Endothelial cell (in vitro differentiated cells): ENCODE measurements around the gene SS18L1. TPM values are rescaled to one million over a fixed set of nuclear protein-coding genes. Genes with fewer than 3 reads are reported as not detected.

Experiments used
- DNase-seq: peaks from one replicate; pipeline ENCODE4 v3.0.0; 2021; ENCODE audit warnings: low spot score
- H3K27ac Mint-ChIP-seq: one replicate; pipeline ENCODE4 v1.8.0; 2021; ENCODE audit warnings: mixed read lengths, inconsistent platforms; ENCODE audit not compliant: unreplicated experiment
- H3K27me3 Mint-ChIP-seq: one replicate; pipeline ENCODE4 v1.8.0; 2021; ENCODE audit warnings: mild to moderate bottlenecking, moderate library complexity, mixed read lengths, inconsistent platforms; ENCODE audit not compliant: unreplicated experiment
- H3K36me3 Mint-ChIP-seq: one replicate; pipeline ENCODE4 v1.8.0; 2021; ENCODE audit warnings: mild to moderate bottlenecking, low read depth, mixed read lengths, inconsistent platforms; ENCODE audit not compliant: unreplicated experiment
- H3K4me1 Mint-ChIP-seq: one replicate; pipeline ENCODE4 v1.8.0; 2021; ENCODE audit warnings: mild to moderate bottlenecking, mixed read lengths, inconsistent platforms; ENCODE audit not compliant: unreplicated experiment
- H3K4me3 Mint-ChIP-seq: one replicate; pipeline ENCODE4 v1.8.0; 2021; ENCODE audit warnings: mild to moderate bottlenecking, mixed read lengths, inconsistent platforms; ENCODE audit not compliant: unreplicated experiment
- H3K9me3 Mint-ChIP-seq: one replicate; pipeline ENCODE4 v1.8.0; 2021; ENCODE audit warnings: mixed read lengths, inconsistent platforms; ENCODE audit not compliant: unreplicated experiment
- CTCF ChIP-seq: fragments of 200-600 bp; sonication (generic); IDR thresholded peaks from one replicate; pipeline ENCODE4 v1.5.0; 2021; ENCODE audit warnings: antibody characterized with exemption; ENCODE audit not compliant: unreplicated experiment
- total RNA-seq: library from RNA; stranded (reverse); fragmentation: NEBNext Ultra II Directional; extraction: Animal tissue kit (Norgen Biotek cat#: 25700); gene quantifications from one replicate; pipeline ENCODE4 v1.2.1, GENCODE V29; 2021; ENCODE audit not compliant: unreplicated experiment

Gene SS18L1
- total RNA-seq, 1 donor from 2014 or later: 17.5 TPM

DNA sequence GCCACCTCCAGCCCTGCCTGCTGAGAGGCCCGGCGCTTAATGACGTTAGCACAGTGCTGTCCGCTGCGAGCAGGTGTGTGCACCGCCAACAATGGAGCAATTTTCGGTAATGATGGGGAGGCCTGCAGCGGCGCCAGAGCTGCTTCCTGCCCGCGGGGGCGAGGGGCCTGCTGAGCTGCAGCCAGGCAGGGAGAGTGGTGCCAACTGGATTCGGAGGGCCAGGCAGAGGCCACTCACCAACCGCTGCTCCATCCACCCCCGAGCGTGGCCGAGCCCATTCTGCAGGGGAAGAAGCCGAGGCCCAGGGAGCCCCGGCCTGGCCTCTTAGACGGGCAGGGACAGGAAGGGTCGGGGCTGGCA lies 66.9 kb downstream of the SS18L1 start:
- no peaks in the 10 kb centered on the region for H3K4me1 Mint-ChIP-seq
- no peak overlapping the region for H3K4me3 Mint-ChIP-seq

GRCh38 chr20:62211216-62211615 lies 67.6 kb downstream of the SS18L1 start:
- Mint-ChIP-seq H3K4me3 (no peak overlapping the region), H3K27me3 (peaks cover 6% of the 10 kb centered on the region), H3K4me1 (no peaks in the 10 kb centered on the region), H3K9me3 (no peaks in the 10 kb centered on the region), H3K36me3 (no peaks in the 10 kb centered on the region), H3K27ac (no peak overlapping the region)
- no peak for TF ChIP-seq CTCF
- DNase-seq: no peak

More for the DNA sequence above, 66.9 kb downstream of the SS18L1 start:
- no peak for TF ChIP-seq CTCF
- DNase-seq: no peak
- Mint-ChIP-seq H3K9me3 (no peaks in the 10 kb centered on the region), H3K36me3 (no peaks in the 10 kb centered on the region), H3K27ac (no peak overlapping the region), H3K27me3 (peaks cover 6% of the 10 kb centered on the region)

DNA sequence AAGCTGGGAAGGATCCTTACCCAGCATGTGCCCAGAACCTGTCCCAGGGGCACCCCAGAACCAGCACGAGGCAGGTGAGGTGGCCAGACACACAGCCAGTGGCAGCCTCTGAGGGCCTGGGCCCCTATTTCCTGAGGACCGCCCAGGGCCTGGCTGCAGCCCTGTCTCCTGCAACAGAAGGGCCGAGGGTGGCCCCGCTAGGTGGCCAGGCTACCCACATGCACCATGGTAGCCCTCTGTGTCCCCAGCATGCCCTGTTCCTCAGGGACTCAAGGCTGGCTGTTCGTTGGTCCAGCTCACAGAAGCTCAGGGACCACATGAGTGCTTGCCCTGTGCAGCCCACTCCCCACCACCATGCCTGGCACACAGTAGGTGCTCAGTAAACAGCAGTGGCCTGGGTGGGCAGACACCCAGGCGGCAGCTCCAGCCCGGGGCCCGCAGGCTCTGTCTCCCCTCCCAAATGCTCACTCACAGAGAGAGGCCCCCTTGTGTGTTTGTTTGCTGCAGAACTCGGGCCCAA lies 68.3 kb downstream of the SS18L1 start:
- DNase-seq: no peak
- Mint-ChIP-seq H3K9me3 (no peaks in the 10 kb centered on the region), H3K4me1 (no peaks in the 10 kb centered on the region), H3K4me3 (no peak overlapping the region), H3K36me3 (no peaks in the 10 kb centered on the region), H3K27me3 (peaks cover 6% of the 10 kb centered on the region), H3K27ac (no peak overlapping the region)
- no peak for TF ChIP-seq CTCF

DNA sequence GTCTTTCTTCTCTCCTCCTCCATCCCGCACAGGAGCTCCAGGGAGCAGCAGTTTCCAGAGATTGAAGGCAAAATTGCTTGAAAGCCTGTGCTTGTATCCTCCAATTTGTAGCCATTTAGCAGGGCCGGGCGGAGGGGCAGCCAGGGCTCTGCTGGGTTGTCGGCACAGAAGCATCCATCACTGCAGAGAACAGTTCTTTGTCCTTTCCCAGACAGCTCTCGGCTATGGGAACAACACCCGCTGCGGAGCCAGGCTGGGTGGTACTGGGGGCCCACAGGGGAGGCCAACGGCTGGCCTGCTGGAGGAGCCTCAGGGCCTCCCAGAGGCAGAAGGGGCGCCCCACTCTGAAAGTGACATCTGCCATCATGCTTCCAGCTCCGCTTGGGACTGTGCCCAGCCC lies 68.7 kb downstream of the SS18L1 start:
- Mint-ChIP-seq H3K4me3 (no peak overlapping the region), H3K4me1 (no peaks in the 10 kb centered on the region), H3K27ac (no peak overlapping the region), H3K9me3 (no peaks in the 10 kb centered on the region), H3K36me3 (no peaks in the 10 kb centered on the region), H3K27me3 (peaks cover 9% of the 10 kb centered on the region)
- no peak for DNase-seq
- TF ChIP-seq CTCF: no peak

DNA sequence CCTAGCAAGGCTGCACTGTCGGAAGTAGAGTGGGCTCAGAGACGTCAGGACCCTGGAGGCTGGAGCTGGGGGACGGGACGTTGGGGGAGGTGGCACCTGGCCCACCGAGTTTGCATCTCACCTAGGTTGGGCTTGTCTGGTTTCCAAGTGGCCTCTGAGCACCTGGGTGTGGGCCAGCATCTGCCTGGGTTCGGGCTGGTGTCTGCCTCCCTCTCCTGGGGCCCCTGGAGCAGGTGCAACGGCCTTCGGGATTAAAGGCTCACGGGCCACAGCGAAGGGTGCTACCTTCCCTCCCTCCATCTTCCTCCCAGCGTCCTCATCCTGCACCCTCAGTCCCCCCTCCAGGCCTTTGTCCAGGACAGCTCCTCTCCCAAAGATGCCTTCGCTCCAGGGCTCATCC lies 70.5 kb downstream of the SS18L1 start:
- no peak overlapping the region for H3K4me3 Mint-ChIP-seq
- H3K27me3 Mint-ChIP-seq: peaks cover 10% of the 10 kb centered on the region
- H3K36me3 Mint-ChIP-seq: no peaks in the 10 kb centered on the region
- TF ChIP-seq CTCF: no peak
- H3K27ac Mint-ChIP-seq: no peak overlapping the region
- no peaks in the 10 kb centered on the region for H3K4me1 Mint-ChIP-seq
- no peaks in the 10 kb centered on the region for H3K9me3 Mint-ChIP-seq
- no peak for DNase-seq
